HG03064 (cell line): ENCODE data around the gene CPNE5.

Experiments used
- ATAC-seq: cut with Tn5 transposase; IDR thresholded peaks from one replicate; pipeline ENCODE4 v1.9.1; 2021; ENCODE audit warnings: low read depth; ENCODE audit not compliant: unreplicated experiment

CPNE5 gene

GRCh38 chr6:36838896-36839748, at the start of gene CPNE5:
CPNE5 (minus strand) TSS chr6:36839444; CDS start chr6:36839377, 67 bp downstream.
- no peak for ATAC-seq

- ATAC-seq = no peak
Measured at GRCh38 chr6:36888115-36888643, 48.9 kb upstream of the CPNE5 start.

- no peak for ATAC-seq
Measured at GRCh38 chr6:36886950-36887618, 47.8 kb upstream of the CPNE5 start.

GRCh38 chr6:36885461-36886401, 46.5 kb upstream of the CPNE5 start, which contains the start of gene C6orf89:
C6orf89 (plus strand) TSS chr6:36885952; CDS start chr6:36899445, 13,493 bp downstream.
- peak; percentile 97 for ATAC-seq

GRCh38 chr6:36884610-36885009, 45.4 kb upstream of the CPNE5 start:
- ATAC-seq = no peak

- no peak for ATAC-seq
Measured at GRCh38 chr6:36875250-36875633, 36.0 kb upstream of the CPNE5 start.

- peak; percentile 79 for ATAC-seq
Measured at GRCh38 chr6:36874443-36875249, 35.4 kb upstream of the CPNE5 start, which contains the start of gene PPIL1. PPIL1 (minus strand) TSS chr6:36874803; CDS start chr6:36874772, 31 bp downstream.

- no peak for ATAC-seq
Measured at GRCh38 chr6:36873612-36874442, 34.6 kb upstream of the CPNE5 start.

GRCh38 chr6:36873115-36873514, 33.9 kb upstream of the CPNE5 start:
- no peak for ATAC-seq

GRCh38 chr6:36871686-36872085, 32.4 kb upstream of the CPNE5 start:
- no peak for ATAC-seq

GRCh38 chr6:36867471-36868224, 28.4 kb upstream of the CPNE5 start:
- ATAC-seq = no peak

GRCh38 chr6:36865835-36866234, 26.6 kb upstream of the CPNE5 start:
- ATAC-seq = no peak

GRCh38 chr6:36863670-36864540, 24.7 kb upstream of the CPNE5 start:
- no peak for ATAC-seq

- no peak for ATAC-seq
Measured at GRCh38 chr6:36862848-36863382, 23.7 kb upstream of the CPNE5 start.

GRCh38 chr6:36862164-36862847, 23.1 kb upstream of the CPNE5 start:
- no peak for ATAC-seq

GRCh38 chr6:36860126-36860525, 20.9 kb upstream of the CPNE5 start:
- ATAC-seq = no peak
